HEK293 (cell line): ENCODE data around the gene NIBAN1.
A peak's percentile ranks its signal among the peaks of the same experiment; 100 is the strongest.

Experiments
- CTCF ChIA-PET: fragments of 350-600 bp; formaldehyde crosslinking; extraction: SDS; loops from one replicate; lab custom pipeline; 2021; ENCODE audit warnings: antibody characterized with exemption; lab: Yijun Ruan, JAX
- POLR2A ChIA-PET: fragments of 300-600 bp; formaldehyde crosslinking; extraction: SDS; loops from one replicate; lab custom pipeline; 2020; ENCODE audit warnings: antibody characterized with exemption, inconsistent platforms; lab: Yijun Ruan, JAX
- H3K27ac ChIP-seq: fragments of 200-500 bp; sonication (Bioruptor generic); 2 replicates; pipeline ENCODE4 v1.5.1; 2014; ENCODE audit warnings: low read depth, low read length, control low read depth, inconsistent platforms; ENCODE audit errors: extremely low read depth
- H3K36me3 ChIP-seq, 2 experiments: fragments of 200-500 bp in 1 of 2; sonication (Bioruptor generic) in 1 of 2; 1 replicate in 1 of 2; 2 replicates in 1 of 2; pipeline ENCODE4 v1.5.1; 2014 to 2017; ENCODE audit warnings: inconsistent platforms in 2 of 2, low read length in 2 of 2; ENCODE audit not compliant: control insufficient read depth in 2 of 2, insufficient read depth in 1 of 2
- H3K4me1 ChIP-seq: fragments of 200-500 bp; sonication (Bioruptor generic); 2 replicates; pipeline ENCODE4 v1.5.1; 2014; ENCODE audit warnings: mild to moderate bottlenecking, low read length, inconsistent platforms; ENCODE audit not compliant: control insufficient read depth, insufficient read depth
- H3K4me3 ChIP-seq: 2 replicates; pipeline ENCODE4 v1.5.1; 2011; ENCODE audit warnings: low read depth, mild to moderate bottlenecking, control low read depth, low read length, moderate library complexity
- H3K9me3 ChIP-seq: fragments of 200-500 bp; sonication (Bioruptor generic); 2 replicates; pipeline ENCODE4 v1.5.1; 2014; ENCODE audit warnings: low read depth, low read length, inconsistent platforms; ENCODE audit not compliant: control insufficient read depth, insufficient read depth
- OSR2 ChIP-seq: fragments of 450-650 bp; formaldehyde crosslinking; IDR thresholded peaks from 2 replicates; pipeline ENCODE4 v1.5.1; 2016; ENCODE audit warnings: missing biosample characterization, missing genetic modification characterization
- ZNF132 ChIP-seq: fragments of 450-650 bp; formaldehyde crosslinking; IDR thresholded peaks from 2 replicates; pipeline ENCODE4 v1.5.1; 2017; ENCODE audit warnings: missing biosample characterization, missing genetic modification characterization, borderline replicate concordance
- ZNF146 ChIP-seq: fragments of 450-650 bp; formaldehyde crosslinking; IDR thresholded peaks from 2 replicates; pipeline ENCODE4 v1.5.1; 2016; ENCODE audit warnings: missing biosample characterization, missing genetic modification characterization
- ZNF157 ChIP-seq: fragments of 450-650 bp; formaldehyde crosslinking; IDR thresholded peaks from 2 replicates; pipeline ENCODE4 v1.5.1; 2016; ENCODE audit warnings: missing biosample characterization, missing genetic modification characterization
- ZNF214 ChIP-seq: fragments of 450-650 bp; formaldehyde crosslinking; IDR thresholded peaks from 2 replicates; pipeline ENCODE4 v1.5.1; 2017; ENCODE audit warnings: missing biosample characterization, mild to moderate bottlenecking, missing genetic modification characterization, borderline replicate concordance
- ZNF23 ChIP-seq: fragments of 450-650 bp; formaldehyde crosslinking; IDR thresholded peaks from 2 replicates; pipeline ENCODE4 v1.5.1; 2016; ENCODE audit warnings: missing biosample characterization, missing genetic modification characterization, borderline replicate concordance
- ZNF366 ChIP-seq: fragments of 450-650 bp; formaldehyde crosslinking; conservative IDR thresholded peaks from 2 replicates; pipeline ENCODE4 v1.5.1; 2016; ENCODE audit warnings: missing biosample characterization, missing genetic modification characterization
- ZNF501 ChIP-seq: fragments of 450-650 bp; formaldehyde crosslinking; IDR thresholded peaks from 2 replicates; pipeline ENCODE4 v1.5.1; 2016; ENCODE audit warnings: missing biosample characterization, missing genetic modification characterization
- ZNF514 ChIP-seq: fragments of 450-650 bp; formaldehyde crosslinking; IDR thresholded peaks from 2 replicates; pipeline ENCODE4 v1.5.1; 2016; ENCODE audit warnings: missing biosample characterization, missing genetic modification characterization
- ZNF561 ChIP-seq: fragments of 450-650 bp; IDR thresholded peaks from 2 replicates; pipeline ENCODE4 v1.5.1; 2018; ENCODE audit warnings: missing biosample characterization, missing genetic modification characterization, borderline replicate concordance
- ZNF610 ChIP-seq: fragments of 450-650 bp; formaldehyde crosslinking; IDR thresholded peaks from 2 replicates; pipeline ENCODE4 v1.5.1; 2016; ENCODE audit warnings: missing biosample characterization, missing genetic modification characterization, borderline replicate concordance
- ZNF747 ChIP-seq: fragments of 450-650 bp; formaldehyde crosslinking; IDR thresholded peaks from 2 replicates; pipeline ENCODE4 v1.5.1; 2016; ENCODE audit warnings: missing biosample characterization, missing genetic modification characterization
- TF ChIP-seq, protein P1 (sequence below): fragments of 450-650 bp; formaldehyde crosslinking; IDR thresholded peaks from 2 replicates; pipeline ENCODE4 v1.5.1; 2016; ENCODE audit warnings: missing biosample characterization, missing genetic modification characterization
- TF ChIP-seq, protein P2 (sequence below): fragments of 450-650 bp; formaldehyde crosslinking; IDR thresholded peaks from 2 replicates; pipeline ENCODE4 v1.5.1; 2016; ENCODE audit warnings: missing biosample characterization, missing genetic modification characterization
- TF ChIP-seq, protein P3 (sequence below): fragments of 450-650 bp; formaldehyde crosslinking; IDR thresholded peaks from 2 replicates; pipeline ENCODE4 v1.5.1; 2016; ENCODE audit warnings: missing biosample characterization, missing genetic modification characterization
- TF ChIP-seq, protein P4 (sequence below): fragments of 450-650 bp; formaldehyde crosslinking; IDR thresholded peaks from 2 replicates; pipeline ENCODE4 v1.5.1; 2017; ENCODE audit warnings: missing biosample characterization, missing genetic modification characterization
- TF ChIP-seq, protein P5 (sequence below): fragments of 450-650 bp; formaldehyde crosslinking; IDR thresholded peaks from 2 replicates; pipeline ENCODE4 v1.5.1; 2016; ENCODE audit warnings: missing biosample characterization, missing genetic modification characterization
- TF ChIP-seq, protein P6 (sequence below): fragments of 450-650 bp; formaldehyde crosslinking; IDR thresholded peaks from 2 replicates; pipeline ENCODE4 v1.5.1; 2016; ENCODE audit warnings: missing biosample characterization, missing genetic modification characterization
- TF ChIP-seq, protein P7 (sequence below): fragments of 450-650 bp; formaldehyde crosslinking; IDR thresholded peaks from 2 replicates; pipeline ENCODE4 v1.5.1; 2016; ENCODE audit warnings: missing biosample characterization, missing genetic modification characterization

NIBAN1 gene

DNA sequence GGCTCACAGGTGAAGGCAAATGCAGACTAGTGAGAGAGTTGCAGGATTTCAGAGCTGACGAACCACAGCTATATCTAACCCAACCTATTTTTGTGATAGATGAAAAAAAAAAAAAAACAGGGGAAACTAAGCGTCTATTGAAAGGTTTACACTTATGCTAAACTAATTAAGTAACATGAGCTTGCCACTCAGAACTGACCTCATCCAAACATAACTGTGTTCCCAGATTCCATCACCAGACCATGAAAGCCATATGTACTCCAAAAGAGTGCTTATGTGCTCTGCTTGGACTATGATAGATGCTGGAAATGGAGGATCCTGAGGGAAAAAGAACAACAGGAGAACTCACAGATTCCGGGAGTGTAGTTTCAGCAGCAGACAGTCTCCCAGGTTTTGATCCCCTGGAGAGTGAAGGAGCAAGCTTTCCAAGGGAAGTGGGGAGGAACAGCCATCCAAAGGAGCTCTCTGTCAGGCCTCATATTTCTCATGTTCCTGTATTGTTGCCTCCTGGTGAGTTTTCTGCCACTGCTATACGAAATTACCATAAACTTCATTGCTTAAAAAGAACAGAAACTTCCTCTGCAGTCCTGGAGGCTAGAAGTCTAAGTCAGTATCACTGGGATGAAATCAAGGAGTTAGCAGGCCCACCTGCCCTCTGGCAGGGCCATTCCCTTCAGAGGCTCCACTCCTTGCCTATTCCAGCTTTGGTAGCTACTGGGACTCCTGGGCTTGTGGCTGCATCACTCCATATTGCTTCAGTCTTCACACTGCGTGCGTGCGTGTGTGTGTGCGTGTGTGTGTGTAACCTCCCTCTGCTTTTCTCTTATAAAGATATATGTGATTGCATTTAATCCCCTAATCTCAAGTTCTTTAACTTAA, 38.1 kb downstream of the NIBAN1 start (continued):
- TF ChIP-seq, protein P1, sequence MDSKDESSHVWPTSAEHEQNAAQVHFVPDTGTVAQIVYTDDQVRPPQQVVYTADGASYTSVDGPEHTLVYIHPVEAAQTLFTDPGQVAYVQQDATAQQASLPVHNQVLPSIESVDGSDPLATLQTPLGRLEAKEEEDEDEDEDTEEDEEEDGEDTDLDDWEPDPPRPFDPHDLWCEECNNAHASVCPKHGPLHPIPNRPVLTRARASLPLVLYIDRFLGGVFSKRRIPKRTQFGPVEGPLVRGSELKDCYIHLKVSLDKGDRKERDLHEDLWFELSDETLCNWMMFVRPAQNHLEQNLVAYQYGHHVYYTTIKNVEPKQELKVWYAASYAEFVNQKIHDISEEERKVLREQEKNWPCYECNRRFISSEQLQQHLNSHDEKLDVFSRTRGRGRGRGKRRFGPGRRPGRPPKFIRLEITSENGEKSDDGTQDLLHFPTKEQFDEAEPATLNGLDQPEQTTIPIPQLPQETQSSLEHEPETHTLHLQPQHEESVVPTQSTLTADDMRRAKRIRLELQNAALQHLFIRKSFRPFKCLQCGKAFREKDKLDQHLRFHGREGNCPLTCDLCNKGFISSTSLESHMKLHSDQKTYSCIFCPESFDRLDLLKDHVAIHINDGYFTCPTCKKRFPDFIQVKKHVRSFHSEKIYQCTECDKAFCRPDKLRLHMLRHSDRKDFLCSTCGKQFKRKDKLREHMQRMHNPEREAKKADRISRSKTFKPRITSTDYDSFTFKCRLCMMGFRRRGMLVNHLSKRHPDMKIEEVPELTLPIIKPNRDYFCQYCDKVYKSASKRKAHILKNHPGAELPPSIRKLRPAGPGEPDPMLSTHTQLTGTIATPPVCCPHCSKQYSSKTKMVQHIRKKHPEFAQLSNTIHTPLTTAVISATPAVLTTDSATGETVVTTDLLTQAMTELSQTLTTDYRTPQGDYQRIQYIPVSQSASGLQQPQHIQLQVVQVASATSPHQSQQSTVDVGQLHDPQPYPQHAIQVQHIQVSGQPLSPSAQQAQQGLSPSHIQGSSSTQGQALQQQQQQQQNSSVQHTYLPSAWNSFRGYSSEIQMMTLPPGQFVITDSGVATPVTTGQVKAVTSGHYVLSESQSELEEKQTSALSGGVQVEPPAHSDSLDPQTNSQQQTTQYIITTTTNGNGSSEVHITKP (tag by site-specific recombination) = no peak
- TF ChIP-seq OSR2 (tag by site-specific recombination) (peak; percentile 30), ZNF747 (no peak), ZNF23 (tag by site-specific recombination) (no peak), ZNF514 (tag by site-specific recombination) (no peak)
- TF ChIP-seq, protein P2, sequence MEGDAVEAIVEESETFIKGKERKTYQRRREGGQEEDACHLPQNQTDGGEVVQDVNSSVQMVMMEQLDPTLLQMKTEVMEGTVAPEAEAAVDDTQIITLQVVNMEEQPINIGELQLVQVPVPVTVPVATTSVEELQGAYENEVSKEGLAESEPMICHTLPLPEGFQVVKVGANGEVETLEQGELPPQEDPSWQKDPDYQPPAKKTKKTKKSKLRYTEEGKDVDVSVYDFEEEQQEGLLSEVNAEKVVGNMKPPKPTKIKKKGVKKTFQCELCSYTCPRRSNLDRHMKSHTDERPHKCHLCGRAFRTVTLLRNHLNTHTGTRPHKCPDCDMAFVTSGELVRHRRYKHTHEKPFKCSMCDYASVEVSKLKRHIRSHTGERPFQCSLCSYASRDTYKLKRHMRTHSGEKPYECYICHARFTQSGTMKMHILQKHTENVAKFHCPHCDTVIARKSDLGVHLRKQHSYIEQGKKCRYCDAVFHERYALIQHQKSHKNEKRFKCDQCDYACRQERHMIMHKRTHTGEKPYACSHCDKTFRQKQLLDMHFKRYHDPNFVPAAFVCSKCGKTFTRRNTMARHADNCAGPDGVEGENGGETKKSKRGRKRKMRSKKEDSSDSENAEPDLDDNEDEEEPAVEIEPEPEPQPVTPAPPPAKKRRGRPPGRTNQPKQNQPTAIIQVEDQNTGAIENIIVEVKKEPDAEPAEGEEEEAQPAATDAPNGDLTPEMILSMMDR (tag by site-specific recombination) = no peak
- TF ChIP-seq, protein P3, sequence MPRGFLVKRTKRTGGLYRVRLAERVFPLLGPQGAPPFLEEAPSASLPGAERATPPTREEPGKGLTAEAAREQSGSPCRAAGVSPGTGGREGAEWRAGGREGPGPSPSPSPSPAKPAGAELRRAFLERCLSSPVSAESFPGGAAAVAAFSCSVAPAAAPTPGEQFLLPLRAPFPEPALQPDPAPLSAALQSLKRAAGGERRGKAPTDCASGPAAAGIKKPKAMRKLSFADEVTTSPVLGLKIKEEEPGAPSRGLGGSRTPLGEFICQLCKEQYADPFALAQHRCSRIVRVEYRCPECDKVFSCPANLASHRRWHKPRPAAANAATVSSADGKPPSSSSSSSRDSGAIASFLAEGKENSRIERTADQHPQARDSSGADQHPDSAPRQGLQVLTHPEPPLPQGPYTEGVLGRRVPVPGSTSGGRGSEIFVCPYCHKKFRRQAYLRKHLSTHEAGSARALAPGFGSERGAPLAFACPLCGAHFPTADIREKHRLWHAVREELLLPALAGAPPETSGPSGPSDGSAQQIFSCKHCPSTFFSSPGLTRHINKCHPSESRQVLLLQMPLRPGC (tag by site-specific recombination) = peak; percentile 89
- TF ChIP-seq, protein P4, sequence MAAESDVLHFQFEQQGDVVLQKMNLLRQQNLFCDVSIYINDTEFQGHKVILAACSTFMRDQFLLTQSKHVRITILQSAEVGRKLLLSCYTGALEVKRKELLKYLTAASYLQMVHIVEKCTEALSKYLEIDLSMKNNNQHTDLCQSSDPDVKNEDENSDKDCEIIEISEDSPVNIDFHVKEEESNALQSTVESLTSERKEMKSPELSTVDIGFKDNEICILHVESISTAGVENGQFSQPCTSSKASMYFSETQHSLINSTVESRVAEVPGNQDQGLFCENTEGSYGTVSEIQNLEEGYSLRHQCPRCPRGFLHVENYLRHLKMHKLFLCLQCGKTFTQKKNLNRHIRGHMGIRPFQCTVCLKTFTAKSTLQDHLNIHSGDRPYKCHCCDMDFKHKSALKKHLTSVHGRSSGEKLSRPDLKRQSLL (tag by site-specific recombination) = no peak

DNA sequence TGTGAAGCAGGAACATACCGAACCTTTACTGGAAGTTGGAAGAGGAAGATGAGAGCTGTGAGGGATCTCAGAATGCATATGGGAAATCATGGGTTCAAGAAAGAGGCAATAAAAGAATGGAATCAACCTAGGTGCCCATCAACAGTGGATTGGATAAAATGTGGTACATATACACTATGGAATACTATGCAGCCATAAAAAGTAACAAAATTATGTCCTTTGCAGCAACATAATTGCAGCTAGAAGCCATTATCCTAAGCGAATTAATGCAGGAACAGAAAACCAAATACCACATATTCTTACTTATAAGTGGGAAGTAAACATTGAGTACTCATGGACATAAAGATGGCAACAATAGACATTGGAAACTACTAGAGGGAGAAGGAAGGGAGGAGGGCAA, 40.4 kb downstream of the NIBAN1 start:
- ChIA-PET POLR2A (no interaction called here), CTCF (no interaction called here)
- Histone ChIP-seq H3K36me3 (no peaks in the 10 kb centered on the region), H3K4me3 (no peak overlapping the region), H3K27ac (no peak overlapping the region), H3K9me3 (no peaks in the 10 kb centered on the region), H3K4me1 (peaks cover 14% of the 10 kb centered on the region)
- TF ChIP-seq, protein P5, sequence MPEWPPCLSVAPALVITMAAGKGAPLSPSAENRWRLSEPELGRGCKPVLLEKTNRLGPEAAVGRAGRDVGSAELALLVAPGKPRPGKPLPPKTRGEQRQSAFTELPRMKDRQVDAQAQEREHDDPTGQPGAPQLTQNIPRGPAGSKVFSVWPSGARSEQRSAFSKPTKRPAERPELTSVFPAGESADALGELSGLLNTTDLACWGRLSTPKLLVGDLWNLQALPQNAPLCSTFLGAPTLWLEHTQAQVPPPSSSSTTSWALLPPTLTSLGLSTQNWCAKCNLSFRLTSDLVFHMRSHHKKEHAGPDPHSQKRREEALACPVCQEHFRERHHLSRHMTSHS = no peak
- TF ChIP-seq ZNF501 (tag by site-specific recombination) (no peak), ZNF132 (tag by site-specific recombination) (no peak), ZNF610 (no peak), ZNF146 (tag by site-specific recombination) (peak; percentile 97), ZNF561 (tag by site-specific recombination) (no peak), ZNF157 (tag by site-specific recombination) (no peak), ZNF366 (tag by site-specific recombination) (no peak), ZNF214 (no peak)
- TF ChIP-seq, protein P6, sequence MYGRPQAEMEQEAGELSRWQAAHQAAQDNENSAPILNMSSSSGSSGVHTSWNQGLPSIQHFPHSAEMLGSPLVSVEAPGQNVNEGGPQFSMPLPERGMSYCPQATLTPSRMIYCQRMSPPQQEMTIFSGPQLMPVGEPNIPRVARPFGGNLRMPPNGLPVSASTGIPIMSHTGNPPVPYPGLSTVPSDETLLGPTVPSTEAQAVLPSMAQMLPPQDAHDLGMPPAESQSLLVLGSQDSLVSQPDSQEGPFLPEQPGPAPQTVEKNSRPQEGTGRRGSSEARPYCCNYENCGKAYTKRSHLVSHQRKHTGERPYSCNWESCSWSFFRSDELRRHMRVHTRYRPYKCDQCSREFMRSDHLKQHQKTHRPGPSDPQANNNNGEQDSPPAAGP (tag by site-specific recombination) = no peak
- TF ChIP-seq, protein P7, sequence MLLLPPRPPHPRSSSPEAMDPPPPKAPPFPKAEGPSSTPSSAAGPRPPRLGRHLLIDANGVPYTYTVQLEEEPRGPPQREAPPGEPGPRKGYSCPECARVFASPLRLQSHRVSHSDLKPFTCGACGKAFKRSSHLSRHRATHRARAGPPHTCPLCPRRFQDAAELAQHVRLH = peak; percentile 70; the same call in 1 of the 2 replicates
